ENCODE results near the gene HSPA8. TPM values are rescaled to one million over a fixed set of nuclear protein-coding genes. Genes with fewer than 3 reads are reported as not detected.
A peak's percentile ranks its signal among the peaks of the same experiment; 100 is the strongest.
"Not testable (repeated sequence)": the region's sequence is repeated elsewhere in the genome, so short reads cannot be mapped to it uniquely, and the experiment has no call there.

HSPA8 gene
- total and polyA plus RNA-seq, 2 of the 4 experiments (the other 2 are of a cell fraction): 2,309 to 4,346 TPM

DNA sequence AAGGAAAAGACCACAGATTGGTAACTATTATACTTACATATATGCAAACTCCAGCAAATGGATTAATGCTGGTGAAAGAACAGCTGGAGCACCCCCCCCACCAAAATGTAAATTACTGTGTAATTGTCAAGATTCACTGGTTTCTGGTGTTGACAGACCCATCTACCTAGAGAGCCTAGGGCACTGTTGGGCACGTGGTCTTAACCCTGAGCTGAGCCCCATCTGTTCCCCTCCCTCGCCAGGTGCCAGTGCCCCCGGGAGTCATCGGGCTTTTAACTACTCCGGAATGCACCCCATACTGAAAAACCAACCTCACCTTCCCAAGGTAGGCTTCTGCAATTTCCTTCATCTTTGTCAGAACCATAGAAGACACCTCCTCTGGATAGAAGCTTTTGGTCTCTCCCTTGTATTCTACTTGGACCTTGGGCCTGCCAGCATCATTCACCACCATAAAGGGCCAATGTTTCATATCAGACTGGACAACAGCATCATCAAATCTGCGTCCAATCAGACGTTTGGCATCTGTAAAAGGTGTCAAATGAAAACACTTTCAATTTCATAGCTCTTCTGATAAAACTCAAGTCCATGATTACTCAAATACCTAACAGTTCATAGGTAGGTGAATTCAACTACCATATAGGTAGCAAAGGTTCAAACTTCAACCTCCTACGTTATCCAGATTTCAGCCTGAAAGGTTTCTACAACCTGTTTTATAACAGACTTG lies 1.5 kb downstream of the HSPA8 start:
- Histone ChIP-seq H3K23ac (ENCODE audit: low read depth, low read length) (peak overlapping the region; percentile 72; the same call in 1 of the 2 replicates), H3K9me1 (ENCODE audit: insufficient read depth, low read length) (peaks cover 6% of the 10 kb centered on the region; the same call in 1 of the 2 replicates), H3K27ac (ENCODE audit: insufficient read depth, low read length) (no peak overlapping the region; the same call in 1 of the 2 replicates), H3K4ac (ENCODE audit: low read depth, low read length) (no peak overlapping the region), H4K5ac (ENCODE audit: low read depth, low read length) (no peak overlapping the region), H2BK15ac (ENCODE audit: low read depth, low read length) (no peak overlapping the region), H2BK120ac (ENCODE audit: low read depth, low read length) (no peak overlapping the region), H3K36me3 (ENCODE audit: control insufficient read depth, insufficient read depth, low read length) (peaks cover 48% of the 10 kb centered on the region), H3K14ac (replicated peaks; ENCODE audit: low read depth, low read length) (peak overlapping the region; percentile 99), H2BK5ac (ENCODE audit: low read depth, low read length, poor library complexity, severe bottlenecking) (no peak overlapping the region), H3K56ac (ENCODE audit: extremely low read depth, insufficient read depth, low read length) (peak overlapping the region; percentile 45; the same call in 1 of the 2 replicates), H3K4me1 (ENCODE audit: control insufficient read depth, insufficient read depth, low read length) (peaks cover 3% of the 10 kb centered on the region; the same call in 1 of the 2 replicates), H3K79me1 (ENCODE audit: low read depth in 1 of 2, low read length in 2 of 2) (peaks cover 32 to 57% of the 10 kb centered on the region in 2 experiments), H3K4me2 (ENCODE audit: low read depth, low read length) (peak overlapping the region; percentile 76), H3K9ac (ENCODE audit: low read depth, low read length) (peak overlapping the region; percentile 96), H3K4me3 (ENCODE audit: insufficient read depth, low read depth, low read length) (peak overlapping the region; percentile 86), H4K8ac (ENCODE audit: low read depth in 2 of 2, low read length in 2 of 2) (no peak overlapping the region), H3K27me3 (ENCODE audit: control insufficient read depth, insufficient read depth, low read length) (no peaks in the 10 kb centered on the region), H4K91ac (ENCODE audit: insufficient read depth, low read depth, low read length) (no peak overlapping the region), H3K9me3 (ENCODE audit: control insufficient read depth, insufficient read depth, low read length) (no peaks in the 10 kb centered on the region), H3K18ac (ENCODE audit: low read depth, low read length) (no peak overlapping the region), H2AK5ac (ENCODE audit: low read depth, low read length) (no peak overlapping the region), H2AK9ac (replicated peaks; ENCODE audit: low read depth, low read length, poor library complexity) (no peak overlapping the region), H2AFZ (replicated peaks; ENCODE audit: low read length, poor library complexity) (no peak overlapping the region), H2BK20ac (ENCODE audit: low read depth, low read length) (no peak overlapping the region), H4K20me1 (ENCODE audit: insufficient read depth, low read length) (peaks cover 65% of the 10 kb centered on the region)
- intact Hi-C loops (cut with micrococcal nuclease) (no loop called here), dilution Hi-C loops (cut with HindIII; ENCODE audit: low sequenced_read_pairs, unreplicated experiment) (no loop called here), in situ Hi-C loops (cut with MboI; ENCODE audit: low sequenced_read_pairs) (no loop called here)
- ChIA-PET CTCF (interaction anchor here (0.6 kb wide), 1 partner anchor 186 kb away, joined by 3 read pairs; no protein-coding TSS in a partner anchor), POLR2A (ENCODE audit: unreplicated experiment) (no interaction called here)
- no peak for ATAC-seq (ENCODE audit: low read depth)
- no peak for DNase-seq
- TF ChIP-seq POLR2A (IDR thresholded peaks at IDR 0.05; ENCODE audit: low read depth, low read length) (peak; percentile 1; the same call in 1 of the 2 replicates), RCOR1 (IDR thresholded peaks at IDR 0.05; ENCODE audit: insufficient replicate concordance, low read length) (no peak), RAD21 (IDR thresholded peaks at IDR 0.05; ENCODE audit: low read length) (no peak)
- whole genome bisulfite sequencing, 2 experiments (ENCODE audit: extremely low coverage in 2 of 2, insufficient read length in 1 of 2): 14% methylated on average over 5 of the region's 8 CpGs; no CpG with 5 or more reads in 1 of the 2 experiments
- no TSS peak for BruUV-seq (replicated peaks)

DNA sequence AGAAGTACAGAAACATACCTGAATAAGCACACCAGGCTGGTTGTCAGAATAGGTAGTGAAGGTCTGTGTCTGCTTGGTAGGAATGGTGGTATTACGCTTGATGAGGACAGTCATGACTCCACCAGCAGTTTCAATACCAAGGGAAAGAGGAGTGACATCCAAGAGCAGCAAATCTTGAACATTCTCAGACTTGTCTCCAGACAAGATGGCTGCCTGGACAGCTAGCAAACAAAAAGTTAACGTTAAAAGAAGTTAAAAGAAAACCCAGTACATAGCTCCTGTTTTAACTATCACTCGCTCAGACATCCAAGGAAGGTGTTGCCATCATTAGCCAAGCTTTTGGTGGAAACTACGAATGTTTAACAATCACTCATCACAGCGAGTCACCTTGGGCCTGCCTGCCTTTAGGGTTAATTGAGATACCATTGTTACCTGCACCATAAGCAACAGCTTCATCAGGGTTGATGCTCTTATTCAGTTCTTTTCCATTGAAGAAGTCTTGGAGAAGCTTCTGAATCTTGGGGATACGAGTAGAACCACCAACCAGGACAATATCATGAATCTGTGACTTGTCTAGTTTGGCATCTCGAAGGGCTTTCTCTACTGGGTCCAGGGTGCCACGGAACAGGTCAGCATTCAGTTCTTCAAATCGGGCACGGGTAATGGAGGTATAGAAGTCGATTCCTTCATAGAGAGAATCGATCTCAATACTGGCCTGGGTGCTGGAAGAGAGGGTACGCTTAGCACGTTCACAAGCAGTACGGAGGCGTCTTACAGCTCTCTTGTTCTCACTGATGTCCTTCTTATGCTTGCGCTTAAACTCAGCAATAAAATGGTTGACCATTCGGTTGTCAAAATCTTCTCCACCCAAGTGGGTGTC lies 2.7 kb downstream of the HSPA8 start:
- H3K23ac ChIP-seq (ENCODE audit: low read depth, low read length): peak overlapping the region; percentile 88; the same call in 1 of the 2 replicates
- H3K9me1 ChIP-seq (ENCODE audit: insufficient read depth, low read length); DNase-seq; H2AK5ac ChIP-seq (ENCODE audit: low read depth, low read length); H3K4ac ChIP-seq (ENCODE audit: low read depth, low read length); in situ Hi-C loops (cut with MboI; ENCODE audit: low sequenced_read_pairs); H2BK5ac ChIP-seq (ENCODE audit: low read depth, low read length, poor library complexity, severe bottlenecking); H4K91ac ChIP-seq (ENCODE audit: insufficient read depth, low read depth, low read length); H2AFZ ChIP-seq (replicated peaks; ENCODE audit: low read length, poor library complexity); H2BK15ac ChIP-seq (ENCODE audit: low read depth, low read length); CTCF ChIA-PET; H4K8ac ChIP-seq (ENCODE audit: low read depth in 2 of 2, low read length in 2 of 2); H3K27ac ChIP-seq (ENCODE audit: insufficient read depth, low read length); BruUV-seq (replicated peaks); dilution Hi-C loops (cut with HindIII; ENCODE audit: low sequenced_read_pairs, unreplicated experiment); POLR2A ChIA-PET (ENCODE audit: unreplicated experiment); H4K5ac ChIP-seq (ENCODE audit: low read depth, low read length); H2BK120ac ChIP-seq (ENCODE audit: low read depth, low read length); H3K9me3 ChIP-seq (ENCODE audit: control insufficient read depth, insufficient read depth, low read length); H2BK20ac ChIP-seq (ENCODE audit: low read depth, low read length); H3K27me3 ChIP-seq (ENCODE audit: control insufficient read depth, insufficient read depth, low read length); ATAC-seq (ENCODE audit: low read depth); H3K4me1 ChIP-seq (ENCODE audit: control insufficient read depth, insufficient read depth, low read length); H3K18ac ChIP-seq (ENCODE audit: low read depth, low read length); H3K14ac ChIP-seq (replicated peaks; ENCODE audit: low read depth, low read length); H2AK9ac ChIP-seq (replicated peaks; ENCODE audit: low read depth, low read length, poor library complexity): not testable (repeated sequence)
- intact Hi-C loops (cut with micrococcal nuclease): loop anchor here (1.0 kb wide), 1 partner anchor 419 kb away; no protein-coding TSS in a partner anchor
- H3K56ac ChIP-seq (ENCODE audit: extremely low read depth, insufficient read depth, low read length): 0 out of 2 replicates have a peak overlapping the region, but pooled peaks have one; percentile 18
- 69% methylated on average over 7 of the region's 18 CpGs; no CpG with 5 or more reads in 1 of the 2 experiments for WGBS, 2 experiments (ENCODE audit: extremely low coverage in 2 of 2, insufficient read length in 1 of 2)
- peaks cover 54% of the 10 kb centered on the region for H3K36me3 ChIP-seq (ENCODE audit: control insufficient read depth, insufficient read depth, low read length)
- peaks cover 29 to 48% of the 10 kb centered on the region in 2 experiments for H3K79me1 ChIP-seq (ENCODE audit: low read depth in 1 of 2, low read length in 2 of 2)
- peak overlapping the region; percentile 96; the same call in 1 of the 2 replicates for H3K9ac ChIP-seq (ENCODE audit: low read depth, low read length)
- peak overlapping the region; percentile 76 for H3K4me2 ChIP-seq (ENCODE audit: low read depth, low read length)
- peaks cover 77% of the 10 kb centered on the region for H4K20me1 ChIP-seq (ENCODE audit: insufficient read depth, low read length)
- peak overlapping the region; percentile 86 for H3K4me3 ChIP-seq (ENCODE audit: insufficient read depth, low read depth, low read length)
